GM23248 (cell line): Measurements from ENCODE around the gene SETD7.

Experiments used
- EZH2 ChIP-seq: fragments of 200-600 bp; sonication (generic); IDR thresholded peaks from 2 replicates; pipeline ENCODE4 v1.6.1; 2018; ENCODE audit warnings: antibody characterized with exemption, mild to moderate bottlenecking; ENCODE audit not compliant: insufficient read depth, poor library complexity, severe bottlenecking
- EZH2phosphoT487 ChIP-seq: fragments of 200-600 bp; sonication (generic); IDR thresholded peaks from 2 replicates; pipeline ENCODE4 v1.6.1; 2018; ENCODE audit warnings: antibody characterized with exemption, moderate library complexity, mild to moderate bottlenecking, low read depth; ENCODE audit not compliant: insufficient read depth

DNA sequence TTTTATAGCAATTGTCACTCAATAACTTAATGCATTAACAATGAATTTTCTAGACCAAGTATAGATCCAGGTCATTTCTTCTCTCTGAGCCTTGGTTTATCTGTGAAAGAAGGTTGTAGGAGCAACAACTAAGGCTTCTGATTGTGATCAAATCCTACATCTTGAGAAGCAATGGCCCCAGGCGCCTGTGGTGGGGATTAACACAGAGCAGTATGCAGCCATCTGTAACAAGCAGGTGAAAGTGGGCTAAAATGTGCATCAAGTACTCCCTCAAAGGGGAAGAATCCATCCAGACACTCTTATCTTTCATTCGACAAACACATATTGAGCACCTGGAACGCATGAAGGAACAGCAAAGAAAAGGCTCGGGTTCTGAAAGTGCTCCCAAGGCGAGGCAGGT lies 19.1 kb upstream of the SETD7 start:
- TF ChIP-seq EZH2, result no peak
- no peak for TF ChIP-seq EZH2phosphoT487
